ENCODE data around the gene CENPO.
A peak's percentile ranks its signal among the peaks of the same experiment; 100 is the strongest.

CENPO gene

GRCh38 chr2:24824966-24825882, 32.0 kb downstream of the CENPO start:
- Mint-ChIP-seq H3K9me3 (no peaks in the 10 kb centered on the region), H3K4me1 (ENCODE audit: low read depth) (peaks cover 16% of the 10 kb centered on the region), H3K27ac (peak overlapping the region; percentile 68), H3K36me3 (ENCODE audit: low read depth) (peaks cover 22% of the 10 kb centered on the region), H3K27me3 (ENCODE audit: low read depth) (no peaks in the 10 kb centered on the region), H3K4me3 (no peak overlapping the region)

- Mint-ChIP-seq H3K4me3 (no peak overlapping the region), H3K27ac (peak overlapping the region; percentile 68), H3K4me1 (ENCODE audit: low read depth) (peaks cover 16% of the 10 kb centered on the region), H3K9me3 (no peaks in the 10 kb centered on the region), H3K27me3 (ENCODE audit: low read depth) (no peaks in the 10 kb centered on the region), H3K36me3 (ENCODE audit: low read depth) (peaks cover 16% of the 10 kb centered on the region)
These were observed 32.9 kb downstream of the CENPO start for GRCh38 chr2:24825883-24826772.

GRCh38 chr2:24826773-24827145, 33.5 kb downstream of the CENPO start:
- Mint-ChIP-seq H3K27me3 (ENCODE audit: low read depth) (no peaks in the 10 kb centered on the region), H3K27ac (peak overlapping the region; percentile 68), H3K36me3 (ENCODE audit: low read depth) (peaks cover 14% of the 10 kb centered on the region), H3K9me3 (no peaks in the 10 kb centered on the region), H3K4me1 (ENCODE audit: low read depth) (peaks cover 16% of the 10 kb centered on the region), H3K4me3 (no peak overlapping the region)

- H3K4me3 Mint-ChIP-seq: no peak overlapping the region
- H3K9me3 Mint-ChIP-seq: no peaks in the 10 kb centered on the region
- peaks cover 16% of the 10 kb centered on the region for H3K4me1 Mint-ChIP-seq (ENCODE audit: low read depth)
These were observed 34.4 kb downstream of the CENPO start for GRCh38 chr2:24827321-24828237.

GRCh38 chr2:24828238-24828996, 35.2 kb downstream of the CENPO start:
- no peak overlapping the region for H3K27ac Mint-ChIP-seq
- peaks cover 16% of the 10 kb centered on the region for H3K4me1 Mint-ChIP-seq (ENCODE audit: low read depth)
- no peaks in the 10 kb centered on the region for H3K27me3 Mint-ChIP-seq (ENCODE audit: low read depth)
- no peak overlapping the region for H3K4me3 Mint-ChIP-seq
- peaks cover 9% of the 10 kb centered on the region for H3K36me3 Mint-ChIP-seq (ENCODE audit: low read depth)
- no peaks in the 10 kb centered on the region for H3K9me3 Mint-ChIP-seq

More at GRCh38 chr2:24827321-24828237, 34.4 kb downstream of the CENPO start:
- peak overlapping the region; percentile 6 for H3K27ac Mint-ChIP-seq
- no peaks in the 10 kb centered on the region for H3K27me3 Mint-ChIP-seq (ENCODE audit: low read depth)
- H3K36me3 Mint-ChIP-seq (ENCODE audit: low read depth): peaks cover 14% of the 10 kb centered on the region

GRCh38 chr2:24830351-24830750, 37.1 kb downstream of the CENPO start:
- Mint-ChIP-seq H3K4me1 (ENCODE audit: low read depth) (peaks cover 16% of the 10 kb centered on the region), H3K27me3 (ENCODE audit: low read depth) (no peaks in the 10 kb centered on the region), H3K4me3 (no peak overlapping the region), H3K36me3 (ENCODE audit: low read depth) (peaks cover 5% of the 10 kb centered on the region), H3K27ac (no peak overlapping the region), H3K9me3 (no peaks in the 10 kb centered on the region)

- no peak overlapping the region for H3K4me3 Mint-ChIP-seq
- H3K9me3 Mint-ChIP-seq: no peaks in the 10 kb centered on the region
- peaks cover 2% of the 10 kb centered on the region for H3K36me3 Mint-ChIP-seq (ENCODE audit: low read depth)
- H3K4me1 Mint-ChIP-seq (ENCODE audit: low read depth): peaks cover 13% of the 10 kb centered on the region
- no peaks in the 10 kb centered on the region for H3K27me3 Mint-ChIP-seq (ENCODE audit: low read depth)
- H3K27ac Mint-ChIP-seq: no peak overlapping the region
These were observed 37.6 kb downstream of the CENPO start for GRCh38 chr2:24830786-24831185.

GRCh38 chr2:24831221-24832072, 38.2 kb downstream of the CENPO start:
- Mint-ChIP-seq H3K4me1 (ENCODE audit: low read depth) (peaks cover 6% of the 10 kb centered on the region), H3K27me3 (ENCODE audit: low read depth) (no peaks in the 10 kb centered on the region), H3K36me3 (ENCODE audit: low read depth) (peaks cover 2% of the 10 kb centered on the region), H3K9me3 (no peaks in the 10 kb centered on the region), H3K27ac (no peak overlapping the region), H3K4me3 (no peak overlapping the region)

GRCh38 chr2:24832073-24832461, 38.8 kb downstream of the CENPO start:
- H3K27ac Mint-ChIP-seq: no peak overlapping the region

GRCh38 chr2:24832521-24832920, 39.3 kb downstream of the CENPO start:
- no peaks in the 10 kb centered on the region for H3K27me3 Mint-ChIP-seq (ENCODE audit: low read depth)
- no peak overlapping the region for H3K27ac Mint-ChIP-seq
- peaks cover 2% of the 10 kb centered on the region for H3K36me3 Mint-ChIP-seq (ENCODE audit: low read depth)
- H3K9me3 Mint-ChIP-seq: no peaks in the 10 kb centered on the region
- H3K4me1 Mint-ChIP-seq (ENCODE audit: low read depth): no peaks in the 10 kb centered on the region
- no peak overlapping the region for H3K4me3 Mint-ChIP-seq

More at GRCh38 chr2:24832073-24832461, 38.8 kb downstream of the CENPO start:
- Mint-ChIP-seq H3K4me3 (no peak overlapping the region), H3K36me3 (ENCODE audit: low read depth) (peaks cover 2% of the 10 kb centered on the region), H3K9me3 (no peaks in the 10 kb centered on the region), H3K27me3 (ENCODE audit: low read depth) (no peaks in the 10 kb centered on the region), H3K4me1 (ENCODE audit: low read depth) (peaks cover 2% of the 10 kb centered on the region)

GRCh38 chr2:24832931-24833701, 39.9 kb downstream of the CENPO start:
- H3K27me3 Mint-ChIP-seq (ENCODE audit: low read depth): no peaks in the 10 kb centered on the region
- H3K27ac Mint-ChIP-seq: no peak overlapping the region
- H3K9me3 Mint-ChIP-seq: no peaks in the 10 kb centered on the region
- H3K4me3 Mint-ChIP-seq: no peak overlapping the region
- no peaks in the 10 kb centered on the region for H3K36me3 Mint-ChIP-seq (ENCODE audit: low read depth)
- no peaks in the 10 kb centered on the region for H3K4me1 Mint-ChIP-seq (ENCODE audit: low read depth)

All from T-helper 1 cell treated with Interleukin-12 subunit alpha and Interleukin-12 subunit beta and Interleukin-4 antibody, amounts not matched to agents 30 μg/mL and 1 μg/mL, for 36 hours (primary cell).